Endothelial cell of umbilical vein (primary cell): Measurements from ENCODE around the gene RAPGEF3.

Source experiments
- CTCF ChIP-seq, 2 donors: IDR thresholded peaks; 1 replicate in 1 of 2; 2 replicates in 1 of 2; pipeline ENCODE4 v1.5.1; 2011; ENCODE audit warnings: low read length in 2 of 2, mild to moderate bottlenecking in 2 of 2, moderate library complexity in 2 of 2, control low read depth in 1 of 2, inconsistent platforms in 1 of 2, low read depth in 1 of 2; ENCODE audit not compliant: insufficient read depth in 1 of 2; ENCODE audit errors: extremely low read depth in 1 of 2
- EZH2 ChIP-seq: IDR thresholded peaks from 2 replicates; pipeline ENCODE4 v1.6.1; 2012; ENCODE audit warnings: borderline replicate concordance, low read depth, mild to moderate bottlenecking, moderate library complexity, low read length, inconsistent platforms; ENCODE audit not compliant: severe bottlenecking
- GATA2 ChIP-seq: IDR thresholded peaks from 2 replicates; pipeline ENCODE4 v1.7.0; 2011; ENCODE audit warnings: low read depth, mild to moderate bottlenecking, moderate library complexity, mixed read lengths, low read length; ENCODE audit not compliant: insufficient read length, insufficient read depth
- POLR2A ChIP-seq: IDR thresholded peaks from 2 replicates; pipeline ENCODE4 v1.6.1; 2012; ENCODE audit warnings: low read depth, mild to moderate bottlenecking, control low read depth, low read length
- POLR2AphosphoS5 ChIP-seq: IDR thresholded peaks from 2 replicates; pipeline ENCODE4 v1.6.1; 2012; ENCODE audit warnings: low read depth, mild to moderate bottlenecking, control low read depth, low read length, moderate library complexity; ENCODE audit not compliant: insufficient read depth

GRCh38 chr12:47737936-47738594, 20.6 kb downstream of the RAPGEF3 start:
- TF ChIP-seq CTCF (IDR thresholded peaks at IDR 0.05; ENCODE audit: extremely low read depth in 1 of 2, insufficient read depth in 1 of 2, low read depth in 1 of 2, low read length in 2 of 2) (no peak), POLR2A (no peak), EZH2 (no peak), POLR2AphosphoS5 (no peak), GATA2 (no peak)
